HL-60 (cell line): ENCODE results near the gene SYNGR3.

Source experiments
- DNase-seq, 2 experiments: peaks; one replicate each; pipeline ENCODE4 v3.0.0-alpha.2; 2010 to 2020; ENCODE audit warnings: low read depth in 1 of 2, low spot score in 1 of 2
- H3K27ac ChIP-seq: fragments of 250-450 bp; sonication (Bioruptor Pico); replicated peaks from 2 replicates; pipeline ENCODE4 v1.5.1; 2020; ENCODE audit warnings: mild to moderate bottlenecking, moderate library complexity
- H3K27me3 ChIP-seq: fragments of 250-450 bp; sonication (Bioruptor Pico); 2 replicates; pipeline ENCODE4 v1.5.1; 2021; ENCODE audit warnings: mild to moderate bottlenecking, moderate library complexity; ENCODE audit not compliant: insufficient read depth, poor library complexity, severe bottlenecking
- H3K4me3 ChIP-seq: replicated peaks from 2 replicates; pipeline ENCODE4 v1.5.1; 2011; ENCODE audit warnings: mild to moderate bottlenecking, control low read depth, low read length; ENCODE audit not compliant: insufficient read depth
- CTCF ChIP-seq: IDR thresholded peaks from one replicate; pipeline ENCODE4 v1.5.1; 2011; ENCODE audit warnings: low read length, control low read depth, inconsistent platforms; ENCODE audit not compliant: insufficient read depth
- GABPA ChIP-seq: IDR thresholded peaks from 2 replicates; pipeline ENCODE4 v1.6.1; 2012; ENCODE audit warnings: low read depth
- POLR2AphosphoS5 ChIP-seq: IDR thresholded peaks from 2 replicates; pipeline ENCODE4 v1.6.1; 2012; ENCODE audit warnings: low read depth
- REST ChIP-seq: IDR thresholded peaks from 2 replicates; pipeline ENCODE4 v1.6.1; 2012; ENCODE audit warnings: low read depth; ENCODE audit not compliant: insufficient replicate concordance
- SPI1 ChIP-seq: IDR thresholded peaks from 2 replicates; pipeline ENCODE4 v1.6.1; 2012; ENCODE audit warnings: low read depth, mild to moderate bottlenecking, borderline replicate concordance

SYNGR3 gene

GRCh38 chr16:1985466-1986150 is 4.2 kb upstream of the SYNGR3 start:
- DNase-seq = no peak
- TF ChIP-seq GABPA (no peak), REST (no peak), CTCF (no peak), POLR2AphosphoS5 (no peak), SPI1 (no peak)
- Histone ChIP-seq H3K4me3 (no peak overlapping the region), H3K27me3 (peaks cover 34% of the 10 kb centered on the region), H3K27ac (no peak overlapping the region)

DNA sequence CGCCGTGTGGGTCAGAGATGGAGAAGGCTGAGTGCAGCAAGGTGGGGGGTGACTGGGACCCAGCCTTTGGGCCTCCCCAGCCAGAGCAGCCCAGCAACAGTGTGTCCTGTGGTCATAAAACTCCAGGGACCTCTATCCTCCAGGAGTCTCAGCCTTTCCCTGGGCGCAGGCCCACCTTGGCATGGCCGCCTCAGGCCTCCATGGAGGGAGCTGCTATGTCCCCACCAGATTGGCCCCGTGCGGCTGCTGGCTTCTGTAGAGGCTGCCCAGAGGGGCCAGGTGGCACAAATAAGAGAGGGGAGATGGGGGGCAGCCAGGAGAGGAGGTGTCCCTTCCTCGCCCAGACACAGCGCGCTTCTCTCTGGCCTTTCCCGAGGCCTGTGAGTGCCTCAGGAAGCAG is 2.6 kb upstream of the SYNGR3 start:
- no peak for DNase-seq
- TF ChIP-seq SPI1 (no peak), GABPA (no peak), REST (no peak), CTCF (no peak), POLR2AphosphoS5 (no peak)
- H3K27ac ChIP-seq = no peak overlapping the region
- peaks cover 36% of the 10 kb centered on the region for H3K27me3 ChIP-seq
- no peak overlapping the region for H3K4me3 ChIP-seq

DNA sequence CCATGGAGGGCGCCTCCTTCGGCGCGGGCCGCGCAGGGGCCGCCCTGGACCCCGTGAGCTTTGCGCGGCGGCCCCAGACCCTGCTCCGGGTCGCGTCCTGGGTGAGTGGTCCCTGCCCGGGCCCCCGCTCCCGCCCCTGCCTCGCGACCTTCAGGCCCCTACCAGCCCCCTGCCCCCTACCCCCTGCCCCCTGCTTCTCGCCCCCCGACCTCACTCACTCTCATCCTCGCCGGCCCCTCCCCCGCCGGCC is 256 bp downstream of the SYNGR3 start:
- no peak overlapping the region for H3K4me3 ChIP-seq
- TF ChIP-seq SPI1 (no peak), REST (no peak), GABPA (no peak), POLR2AphosphoS5 (no peak), CTCF (no peak)
- peaks cover 26% of the 10 kb centered on the region for H3K27me3 ChIP-seq
- no peak for DNase-seq
- H3K27ac ChIP-seq = no peak overlapping the region
